GM21619 (cell line): ENCODE data around the gene TMEM229B.

Experiments used
- ATAC-seq: cut with Tn5 transposase; IDR thresholded peaks from one replicate; pipeline ENCODE4 v1.9.1; 2021; ENCODE audit not compliant: unreplicated experiment

Gene TMEM229B

DNA sequence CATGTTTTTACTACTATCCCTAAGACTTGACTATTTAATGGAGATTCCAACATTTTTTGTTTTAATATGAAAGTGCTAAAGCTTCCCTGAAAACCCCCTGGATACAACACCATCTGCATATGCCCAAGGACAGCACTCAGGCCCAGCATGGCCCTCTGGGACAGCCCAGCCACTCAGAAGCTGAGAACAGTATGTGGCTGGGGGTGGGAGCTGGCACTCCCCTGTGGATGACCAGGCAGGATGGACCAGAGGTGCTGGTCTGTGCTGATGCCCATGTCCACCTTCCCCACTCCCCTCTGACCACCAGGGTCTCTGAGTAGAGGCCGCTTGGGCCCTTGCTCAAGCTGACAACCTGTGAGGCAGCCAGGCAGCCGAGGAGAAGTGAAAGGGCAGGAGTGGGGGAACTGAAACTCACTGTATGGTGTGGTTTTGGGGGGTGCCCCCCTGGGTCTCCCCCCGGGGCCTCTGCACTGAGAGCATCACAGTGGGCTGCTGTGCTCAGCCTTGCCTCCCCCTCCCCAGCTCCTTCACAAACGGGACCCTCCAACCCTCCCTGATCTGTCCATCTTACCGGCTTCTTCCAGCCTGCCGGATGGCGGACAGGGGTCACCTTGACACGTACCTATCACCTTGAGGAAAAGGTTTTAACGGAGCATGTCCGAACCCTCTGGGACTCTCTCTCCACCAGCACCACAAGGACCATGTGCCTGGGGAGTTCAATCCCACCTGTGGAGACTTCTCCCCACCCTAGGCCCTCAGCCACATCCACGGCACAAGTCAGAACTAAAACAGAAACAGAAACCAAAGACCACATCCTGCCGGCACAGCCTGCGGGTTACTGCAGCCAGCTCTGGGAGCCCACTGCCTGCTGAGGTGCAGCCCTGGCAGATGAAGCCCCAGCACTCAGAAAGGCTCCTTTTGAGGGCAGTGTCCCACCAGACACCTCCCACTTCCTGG is at the start of gene TMEM229B:
Gene TMEM229B (minus strand): TSS at position 785 of the 957 bp plus-strand sequence. CDS start 14,798 bp downstream, outside the sequence.
- peak; percentile 88 for ATAC-seq

DNA sequence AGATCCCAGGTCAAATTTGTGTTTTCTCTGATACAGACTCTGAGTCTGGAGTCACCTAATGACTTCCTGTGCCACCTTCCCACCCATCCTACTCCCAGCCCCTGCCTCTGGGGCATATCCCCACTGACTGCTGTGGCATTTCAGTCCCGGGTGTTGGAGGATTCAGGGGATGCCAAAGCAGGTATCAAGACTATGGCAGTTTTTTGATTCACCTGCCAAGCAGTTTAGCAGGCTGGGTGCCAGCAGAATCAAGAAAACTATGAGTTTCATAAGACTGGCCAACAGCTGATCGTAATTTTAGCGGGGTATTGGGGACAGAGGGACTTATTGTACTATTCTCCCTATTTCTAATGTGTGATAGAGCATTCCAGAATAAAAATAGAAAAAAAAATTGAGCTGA is 49.2 kb upstream of the TMEM229B start:
- ATAC-seq, result no peak

GRCh38 chr14:67536087-67536486 is 47.6 kb upstream of the TMEM229B start:
- no peak for ATAC-seq

DNA sequence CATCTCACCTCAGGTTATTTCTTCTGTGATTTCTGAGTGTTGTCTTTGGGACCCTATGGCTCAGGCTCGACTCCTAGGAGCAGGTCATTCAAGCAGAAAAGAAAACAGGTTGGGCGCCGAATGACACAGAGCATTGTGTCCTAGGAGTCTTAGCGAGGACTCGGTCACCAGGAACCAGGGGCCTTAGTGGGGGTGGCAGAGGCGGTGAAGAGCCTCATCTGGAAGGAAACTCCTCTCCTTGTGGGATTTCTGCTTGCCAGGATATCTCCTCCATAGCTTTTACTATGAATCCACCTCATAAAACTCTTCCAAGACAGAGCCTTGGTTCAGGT is 45.2 kb upstream of the TMEM229B start:
- ATAC-seq, result no peak

GRCh38 chr14:67532998-67533753 is 44.7 kb upstream of the TMEM229B start, which contains the start of gene PLEKHH1:
Gene PLEKHH1 (plus strand): TSS chr14:67533290. CDS start chr14:67541868, 8,578 bp downstream.
- peak; percentile 82 for ATAC-seq

GRCh38 chr14:67532606-67532997 is 44.1 kb upstream of the TMEM229B start:
- no peak for ATAC-seq

DNA sequence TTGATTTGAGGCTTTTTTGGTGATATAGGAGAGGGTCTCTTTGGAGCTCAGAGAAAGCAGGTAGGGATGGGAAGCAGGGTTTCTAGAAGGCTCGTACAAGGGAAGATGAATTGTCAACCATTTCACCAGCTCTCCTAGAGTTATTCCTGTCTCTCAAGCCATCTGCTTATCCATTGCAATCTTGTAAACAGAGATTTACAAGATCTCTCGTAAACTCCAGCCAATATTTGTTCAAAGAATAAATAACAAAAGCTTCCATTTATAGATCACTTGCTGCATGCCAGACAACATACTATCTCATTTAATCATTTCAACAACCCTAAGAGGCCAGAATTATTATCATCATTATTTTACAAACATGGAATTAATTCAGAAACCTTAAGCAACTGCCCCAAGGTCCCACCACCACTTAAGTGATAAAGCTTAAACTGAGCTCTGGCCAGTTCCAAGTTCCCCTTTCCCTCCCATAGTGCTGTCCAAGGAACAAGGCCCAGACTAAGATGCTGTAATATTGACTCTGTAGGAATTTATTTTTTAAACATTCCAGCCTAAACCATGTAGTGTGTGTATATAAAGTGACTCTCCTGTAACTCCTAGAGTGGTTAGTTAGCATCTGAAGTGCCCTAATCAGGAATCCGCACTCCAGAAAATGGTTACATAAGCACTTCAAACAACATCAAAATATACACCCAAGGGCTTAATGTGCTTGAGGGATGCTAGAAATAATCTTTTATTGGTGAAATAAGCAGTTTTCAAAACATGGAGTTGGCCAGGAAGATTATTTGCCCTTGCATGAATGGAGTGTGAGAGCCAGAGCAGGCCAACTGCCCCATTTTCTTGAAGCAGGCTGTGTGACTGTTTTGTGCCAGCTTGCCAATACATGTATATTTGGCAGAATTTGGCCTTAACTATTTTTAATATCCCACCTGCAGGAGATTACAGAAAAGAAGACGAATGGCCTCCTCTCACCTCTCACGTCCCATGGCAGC is 41.7 kb upstream of the TMEM229B start:
- no peak for ATAC-seq

- ATAC-seq, result no peak
Measured at GRCh38 chr14:67528276-67528675, 39.8 kb upstream of the TMEM229B start.

GRCh38 chr14:67527756-67528155 is 39.2 kb upstream of the TMEM229B start:
- no peak for ATAC-seq

- no peak for ATAC-seq
Measured at GRCh38 chr14:67526676-67527459, 38.3 kb upstream of the TMEM229B start.

DNA sequence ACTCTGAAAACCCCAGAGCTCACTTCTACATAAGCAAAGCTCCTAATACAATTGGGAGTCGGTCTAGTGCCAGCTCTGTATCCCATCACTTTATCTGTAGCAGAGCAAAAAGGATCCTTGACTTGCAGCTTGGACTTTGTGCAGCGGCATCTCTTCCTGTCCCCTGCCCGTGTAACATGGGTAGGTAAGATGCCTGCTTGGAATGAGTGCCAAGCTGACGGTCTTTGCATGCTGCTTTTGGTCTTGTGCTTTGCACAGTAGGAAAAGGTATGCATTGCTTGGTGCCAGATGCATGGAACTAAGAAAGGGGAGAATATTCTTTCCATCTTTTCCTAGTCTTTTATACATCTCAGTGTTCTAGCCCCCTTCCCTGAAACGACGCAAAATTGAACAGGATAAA is 37.7 kb upstream of the TMEM229B start:
- ATAC-seq, result no peak

- no peak for ATAC-seq
Measured at GRCh38 chr14:67525389-67525788, 36.9 kb upstream of the TMEM229B start.

DNA sequence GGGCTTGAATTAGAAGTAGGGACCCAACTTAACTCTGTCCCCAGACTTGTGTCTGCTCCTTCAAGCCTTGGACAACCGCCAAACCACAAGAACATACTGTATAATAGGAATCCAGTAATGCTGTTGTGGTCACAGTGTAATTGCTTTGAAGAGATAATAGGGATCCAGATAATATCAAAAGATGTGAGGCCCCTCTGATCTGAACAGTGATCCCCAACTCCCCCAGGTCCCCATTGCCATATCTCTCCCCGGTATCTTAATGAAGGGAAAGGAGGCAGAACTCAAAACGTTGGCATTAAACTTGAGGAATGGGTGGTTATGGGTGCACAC is 36.1 kb upstream of the TMEM229B start:
- no peak for ATAC-seq

DNA sequence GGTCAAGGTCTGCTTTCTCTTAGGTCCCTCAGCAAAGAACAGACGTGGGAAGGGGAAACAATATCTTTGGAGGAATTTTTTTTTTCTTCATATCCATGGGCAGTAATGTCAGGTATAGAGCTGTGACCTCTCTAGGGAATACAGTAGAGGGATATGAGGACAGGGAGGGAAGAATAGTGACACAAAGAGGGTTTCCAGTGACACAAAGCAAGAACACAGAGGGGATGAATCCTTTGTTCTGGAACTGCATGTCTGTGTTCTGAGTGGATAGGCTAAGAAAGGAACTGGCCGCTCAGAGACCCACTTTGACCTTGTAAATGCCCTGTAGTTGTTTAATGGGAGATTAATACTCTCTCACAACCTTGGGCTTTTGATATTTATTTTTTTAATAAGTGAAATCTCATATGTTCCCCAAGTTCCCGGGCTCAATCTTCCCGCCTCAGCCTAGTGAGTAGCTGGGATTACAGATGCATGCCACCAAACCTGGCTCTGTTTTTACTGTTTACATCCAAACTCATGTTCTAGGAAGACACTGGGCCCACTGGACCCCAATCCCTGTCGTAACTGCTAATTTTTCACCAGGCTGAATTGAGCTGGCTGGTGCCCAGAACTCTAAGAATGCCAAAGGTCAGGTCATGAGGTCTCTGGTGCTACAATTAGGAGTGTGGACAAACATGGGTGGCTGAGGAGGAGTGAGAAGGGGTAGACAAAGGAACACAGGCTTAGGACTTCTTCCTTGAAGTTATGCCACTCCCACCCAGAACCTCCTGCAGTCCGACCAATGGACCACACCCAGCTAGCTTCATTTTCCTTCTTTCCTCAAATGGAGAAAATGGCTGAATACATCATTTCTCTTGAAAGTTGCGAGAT is 35.5 kb upstream of the TMEM229B start:
- no peak for ATAC-seq

DNA sequence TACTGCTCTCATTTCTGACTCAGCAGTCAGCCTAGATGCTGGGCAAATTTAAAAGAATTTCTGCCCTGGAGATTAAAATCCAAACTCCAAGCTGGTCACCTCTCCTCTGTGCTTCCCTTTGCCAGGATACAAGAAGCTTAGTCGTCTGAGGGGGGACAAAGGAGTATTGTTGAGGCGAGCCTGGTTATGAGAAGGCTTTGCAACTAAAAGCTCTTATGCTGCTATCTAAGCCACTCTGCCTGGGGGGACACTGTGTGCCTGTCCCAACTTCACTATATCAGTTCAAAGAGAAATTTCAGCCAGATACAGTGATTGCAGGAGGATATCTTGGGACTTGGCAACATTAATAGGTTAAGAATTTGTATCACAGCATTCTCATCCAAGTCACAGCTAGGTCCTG is 33.7 kb upstream of the TMEM229B start:
- no peak for ATAC-seq

DNA sequence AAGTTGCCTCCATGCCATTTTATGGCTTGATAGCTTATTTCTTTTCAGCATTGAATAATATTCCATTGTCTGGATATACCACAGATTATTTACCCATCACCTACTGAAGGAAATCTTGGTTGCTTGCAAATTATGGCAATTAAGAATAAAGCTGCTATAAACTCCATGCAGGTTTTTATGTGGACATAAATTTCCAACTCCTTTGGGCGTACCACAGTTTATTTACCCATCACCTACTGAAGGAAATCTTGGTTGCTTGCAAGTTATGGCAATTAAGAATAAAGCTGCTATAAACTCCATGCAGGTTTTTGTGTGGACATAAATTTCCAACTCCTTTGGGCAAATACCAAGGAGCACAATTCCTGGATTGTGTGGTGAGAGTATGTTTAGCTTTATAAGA is 32.0 kb upstream of the TMEM229B start:
- no peak for ATAC-seq

GRCh38 chr14:67519406-67519805 is 30.9 kb upstream of the TMEM229B start:
- no peak for ATAC-seq

- no peak for ATAC-seq
Measured at GRCh38 chr14:67517083-67517482, 28.6 kb upstream of the TMEM229B start.

DNA sequence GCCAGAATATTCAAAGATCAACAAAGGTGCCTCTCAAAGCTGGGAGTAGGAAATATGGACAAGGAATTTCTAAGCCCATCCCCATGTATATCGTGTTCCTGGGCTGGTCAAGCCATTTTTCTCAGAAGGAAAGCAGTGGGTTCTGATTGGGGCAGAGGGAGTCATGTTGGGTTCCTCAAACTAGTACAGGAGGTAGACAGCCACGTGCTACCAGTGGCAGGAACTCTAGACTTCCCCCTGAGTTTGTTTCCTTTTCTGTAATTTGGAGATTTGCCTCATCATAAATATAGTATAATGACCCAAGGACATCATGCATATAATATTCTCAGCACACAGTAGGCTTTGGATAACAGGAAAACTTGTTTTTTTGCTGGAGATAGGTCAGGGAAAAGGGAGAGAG is 28.2 kb upstream of the TMEM229B start:
- ATAC-seq, result no peak
